ENCODE data around the gene TEDC2.

The TEDC2 gene

DNA sequence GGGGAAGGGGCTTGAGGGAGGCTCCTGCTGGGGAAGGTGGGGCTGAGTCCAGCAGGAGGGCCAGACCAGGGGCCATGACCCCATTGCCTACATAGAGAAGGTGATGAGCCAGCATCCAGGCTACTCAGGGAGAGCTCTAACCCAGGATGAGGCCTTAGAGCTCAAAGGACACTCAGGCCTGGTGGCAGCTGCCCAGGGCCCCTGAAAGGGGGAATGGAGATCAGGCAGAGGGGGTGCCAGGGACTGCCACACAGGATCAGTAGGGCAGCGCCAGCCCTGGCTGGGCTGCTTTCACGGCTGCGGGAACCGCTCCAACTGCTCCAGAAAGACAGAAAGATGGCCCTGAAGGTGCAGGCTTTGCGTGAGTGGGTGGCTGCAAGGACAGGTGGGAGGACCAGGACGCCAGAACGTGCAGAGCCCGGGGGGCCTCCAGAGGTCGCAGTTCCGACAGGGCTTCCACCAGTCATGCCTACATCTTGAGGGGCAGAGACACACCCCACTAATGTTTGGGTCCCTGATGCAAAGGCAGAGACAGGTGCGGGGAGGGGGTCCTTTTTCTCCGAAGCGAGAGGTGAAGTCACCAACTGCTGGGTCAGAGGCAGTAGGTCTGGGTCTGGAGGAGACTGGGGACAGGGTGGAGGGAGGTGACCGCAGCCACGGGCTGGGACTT, 53.0 kb downstream of the TEDC2 start:
- peak overlapping the region; percentile 87 for H3K27ac Mint-ChIP-seq
- H3K27me3 Mint-ChIP-seq: no peaks in the 10 kb centered on the region
- H3K9me3 Mint-ChIP-seq (ENCODE audit: low read depth): no peaks in the 10 kb centered on the region
- H3K36me3 Mint-ChIP-seq: no peaks in the 10 kb centered on the region
- H3K4me1 Mint-ChIP-seq (ENCODE audit: low read depth): peaks cover 38% of the 10 kb centered on the region
- peak overlapping the region; percentile 79 for H3K4me3 Mint-ChIP-seq

DNA sequence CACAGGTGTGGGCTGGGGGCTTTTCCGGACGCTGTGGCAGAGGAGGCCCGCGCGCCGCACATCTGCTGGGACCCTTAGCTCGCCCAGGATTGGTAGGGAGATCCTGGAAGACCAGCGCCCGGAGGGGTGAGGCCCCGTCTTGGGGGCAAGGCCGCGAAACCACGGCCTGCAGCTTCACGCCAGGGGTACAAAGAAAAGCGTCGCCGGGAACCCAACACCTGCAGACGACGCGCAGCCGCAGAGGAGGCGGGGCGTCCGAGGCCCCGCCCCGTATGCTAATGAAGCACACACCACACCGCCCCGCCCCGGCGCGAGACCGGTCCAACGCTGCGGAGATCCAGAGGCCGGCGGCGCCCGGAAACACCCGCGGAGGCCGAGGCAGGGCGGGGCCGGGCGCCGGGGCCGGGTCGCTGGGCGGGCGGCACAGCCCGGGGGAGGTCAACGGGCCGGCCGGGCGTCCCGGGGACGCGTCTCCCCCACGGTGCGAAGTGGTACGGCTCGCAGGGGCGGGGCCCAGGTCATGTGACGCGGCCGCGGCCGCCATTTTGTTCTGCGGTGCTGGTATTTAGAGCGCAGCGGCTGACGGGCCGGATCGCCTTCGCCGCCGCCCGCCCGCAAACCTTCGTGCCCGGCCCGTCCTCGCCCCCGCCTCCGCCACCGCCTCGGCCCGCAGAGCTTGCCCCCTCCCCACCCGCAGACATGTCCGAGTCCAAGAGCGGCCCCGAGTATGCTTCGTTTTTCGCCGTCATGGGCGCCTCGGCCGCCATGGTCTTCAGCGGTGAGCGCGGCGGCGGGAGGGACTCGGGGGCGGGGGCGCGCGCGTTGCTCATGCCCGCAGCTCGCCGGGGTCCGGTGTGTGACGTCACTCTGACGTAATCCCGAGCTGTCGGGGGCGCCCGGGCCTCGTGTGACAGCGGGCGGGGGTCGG, 53.8 kb downstream of the TEDC2 start, which contains the start of gene ATP6V0C:
Gene ATP6V0C, plus strand, starts transcription at position 548 of the 928 bp plus-strand sequence. Its CDS starts 152 bp downstream, at position 700.
- Mint-ChIP-seq H3K36me3 (no peaks in the 10 kb centered on the region), H3K4me3 (peak within 1 kb of the TSS; percentile 91), H3K27me3 (no peaks in the 10 kb centered on the region), H3K4me1 (ENCODE audit: low read depth) (peaks cover 42% of the 10 kb centered on the region), H3K9me3 (ENCODE audit: low read depth) (no peaks in the 10 kb centered on the region), H3K27ac (peak within 1 kb of the TSS; percentile 92)

Measured in activated naive CD8-positive, alpha-beta T cell (primary cell).